Prostate gland (tissue), 2 donors: ENCODE measurements around the gene SCRN2. TPM values are rescaled to one million over a fixed set of nuclear protein-coding genes. Genes with fewer than 3 reads are reported as not detected.

Source experiments
- DNase-seq: peaks from one replicate; pipeline ENCODE4 v3.0.0-alpha.2; 2019; ENCODE audit warnings: low spot score
- H3K27ac ChIP-seq, 2 donors: fragments of 200-600 bp; sonication (generic); 2 replicates each; pipeline ENCODE4 v1.5.1; 2017 to 2019
- H3K27me3 ChIP-seq: fragments of 200-600 bp; sonication (generic); replicated peaks from 2 replicates; pipeline ENCODE4 v1.5.1; 2019; ENCODE audit not compliant: insufficient read depth
- H3K36me3 ChIP-seq, 2 donors: fragments of 200-600 bp; sonication (generic); 1 replicate in 1 of 2; 2 replicates in 1 of 2; pipeline versions ENCODE4 v1.5.1 to v1.8.1; 2017 to 2019
- H3K4me1 ChIP-seq: fragments of 200-600 bp; sonication (generic); replicated peaks from 2 replicates; pipeline ENCODE4 v1.5.1; 2019
- H3K4me3 ChIP-seq, 2 donors: fragments of 200-600 bp; sonication (generic); 2 replicates each; pipeline ENCODE4 v1.5.1; 2017 to 2019
- H3K9me3 ChIP-seq: fragments of 200-600 bp; sonication (generic); 2 replicates; pipeline ENCODE4 v1.5.1; 2017
- CTCF ChIP-seq, 4 experiments: fragments of 200-600 bp in 2 of 4; fragments of 450-650 bp in 2 of 4; sonication (generic) in 2 of 4; IDR thresholded peaks; 1 replicate in 3 of 4; 2 replicates in 1 of 4; pipeline ENCODE4 v1.5.1; 2016 to 2019; ENCODE audit warnings: antibody characterized with exemption in 4 of 4, mild to moderate bottlenecking in 2 of 4, moderate library complexity in 2 of 4
- POLR2A ChIP-seq: fragments of 450-650 bp; IDR thresholded peaks from one replicate; pipeline ENCODE4 v1.6.1; 2016; ENCODE audit warnings: antibody characterized with exemption, mild to moderate bottlenecking
- POLR2AphosphoS5 ChIP-seq: sonication (generic); formaldehyde crosslinking; IDR thresholded peaks from one replicate; pipeline ENCODE4 v1.6.1; 2017; ENCODE audit warnings: antibody characterized with exemption
- whole genome bisulfite sequencing: methylation state at CpG from one replicate; pipeline ENCODE4 v1.1.5; 2018; 5-methylcytosine and 5-hydroxymethylcytosine counted together
- intact Hi-C: fragments of 100-400 bp; cut with DNase I; formaldehyde crosslinking; loops from one replicate; pipeline ENCODE4 v1.14.2; 2022
- total RNA-seq, 2 donors: library from RNA; depleted of rRNA; stranded (reverse); fragments of >200 nt; gene quantifications; one replicate each; pipeline ENCODE4 v1.1.0, GENCODE V29; 2016

SCRN2 gene
- total RNA-seq, 2 donors from 2014 or later = 32.6 to 44.4 TPM

GRCh38 chr17:47879028-47879585, 38.0 kb upstream of the SCRN2 start:
- TF ChIP-seq POLR2A = no peak
- TF ChIP-seq POLR2AphosphoS5 = no peak
- no peak for TF ChIP-seq CTCF (IDR thresholded peaks at IDR 0.05)
- Histone ChIP-seq H3K27me3 (no peaks in the 10 kb centered on the region), H3K4me3 (no peak overlapping the region), H3K9me3 (no peaks in the 10 kb centered on the region), H3K36me3 (no peaks in the 10 kb centered on the region), H3K4me1 (peaks cover 11% of the 10 kb centered on the region), H3K27ac (no peak overlapping the region)
- DNase-seq = no peak
- 66% methylated on average over 2 of the region's 2 CpGs for WGBS
- intact Hi-C loops = no loop called here

GRCh38 chr17:47878203-47879027, 37.3 kb upstream of the SCRN2 start:
- Histone ChIP-seq H3K27ac (no peak overlapping the region), H3K36me3 (no peaks in the 10 kb centered on the region), H3K9me3 (no peaks in the 10 kb centered on the region), H3K27me3 (no peaks in the 10 kb centered on the region), H3K4me3 (no peak overlapping the region), H3K4me1 (peaks cover 11% of the 10 kb centered on the region)
- 57% methylated on average over 10 of the region's 10 CpGs for WGBS
- DNase-seq = no peak
- intact Hi-C loops = no loop called here
- TF ChIP-seq POLR2A (no peak), POLR2AphosphoS5 (no peak), CTCF (IDR thresholded peaks at IDR 0.05) (no peak)

GRCh38 chr17:47877368-47878034, 36.4 kb upstream of the SCRN2 start:
- Histone ChIP-seq H3K36me3 (no peaks in the 10 kb centered on the region), H3K4me3 (no peak overlapping the region), H3K27me3 (peaks cover 4% of the 10 kb centered on the region), H3K4me1 (peaks cover 7% of the 10 kb centered on the region), H3K9me3 (no peaks in the 10 kb centered on the region), H3K27ac (no peak overlapping the region)
- 36% methylated on average over 9 of the region's 9 CpGs for WGBS
- intact Hi-C loops = no loop called here
- DNase-seq = no peak
- TF ChIP-seq POLR2AphosphoS5 (no peak), POLR2A (no peak), CTCF (IDR thresholded peaks at IDR 0.05) (no peak)

GRCh38 chr17:47875011-47875985, 34.2 kb upstream of the SCRN2 start:
- no peak for DNase-seq
- TF ChIP-seq POLR2A (no peak), POLR2AphosphoS5 (no peak), CTCF (IDR thresholded peaks at IDR 0.05) (no peak)
- WGBS = 50% methylated on average over 11 of the region's 11 CpGs
- H3K9me3 ChIP-seq = no peaks in the 10 kb centered on the region
- H3K36me3 ChIP-seq = no peaks in the 10 kb centered on the region
- H3K4me1 ChIP-seq = peaks cover 5% of the 10 kb centered on the region
- intact Hi-C loops = no loop called here
- no peak overlapping the region for H3K27ac ChIP-seq
- H3K4me3 ChIP-seq = no peak overlapping the region
- H3K27me3 ChIP-seq = peaks cover 5% of the 10 kb centered on the region
